DND-41 (cell line): ENCODE results near the gene FRMD7.

ENCODE experiments used
- ATAC-seq: fragments of 200-7000 bp; cut with Tn5 transposase; 3 replicates; pipeline ENCODE4 v1.9.1; 2021; ENCODE audit warnings: low read depth; ENCODE audit not compliant: insufficient read depth
- DNase-seq: peaks from one replicate; pipeline ENCODE4 v3.0.0-alpha.2; 2020
- H2AFZ ChIP-seq: 2 replicates; pipeline ENCODE4 v1.6.0; 2012; ENCODE audit warnings: low read depth, low read length
- H3K27ac ChIP-seq: 2 replicates; pipeline ENCODE4 v1.5.1; 2012; ENCODE audit warnings: low read length, inconsistent platforms
- H3K27me3 ChIP-seq: fragments of 200-600 bp; sonication (generic); 2 replicates; pipeline ENCODE4 v1.6.0; 2012; ENCODE audit warnings: low read length, mild to moderate bottlenecking, inconsistent platforms; ENCODE audit not compliant: insufficient read depth, poor library complexity
- H3K36me3 ChIP-seq: 2 replicates; pipeline ENCODE4 v1.5.1; 2012; ENCODE audit warnings: low read length, inconsistent platforms; ENCODE audit not compliant: insufficient read depth
- H3K4me1 ChIP-seq: 2 replicates; pipeline ENCODE4 v1.5.1; 2012; ENCODE audit warnings: mild to moderate bottlenecking, low read length; ENCODE audit not compliant: insufficient read depth
- H3K4me2 ChIP-seq: 2 replicates; pipeline ENCODE4 v1.6.0; 2012; ENCODE audit warnings: mild to moderate bottlenecking, moderate library complexity, low read length, inconsistent platforms; ENCODE audit not compliant: insufficient read depth
- H3K4me3 ChIP-seq, 2 experiments: fragments of 200-600 bp in 1 of 2; shearing (Covaris generic) in 1 of 2; 2 replicates each; pipeline ENCODE4 v1.5.1; 2012 to 2016; ENCODE audit warnings: inconsistent platforms in 2 of 2, low read length in 2 of 2, mild to moderate bottlenecking in 2 of 2, low read depth in 1 of 2, moderate library complexity in 1 of 2
- H3K79me2 ChIP-seq: 2 replicates; pipeline ENCODE4 v1.6.0; 2012; ENCODE audit warnings: low read length, inconsistent platforms; ENCODE audit not compliant: insufficient read depth
- H3K9ac ChIP-seq: 2 replicates; pipeline ENCODE4 v1.6.0; 2012; ENCODE audit warnings: low read depth, mild to moderate bottlenecking, inconsistent platforms, low read length, moderate library complexity
- H3K9me3 ChIP-seq: 2 replicates; pipeline ENCODE4 v1.5.1; 2012; ENCODE audit warnings: low read length, moderate library complexity, mild to moderate bottlenecking, inconsistent platforms; ENCODE audit not compliant: insufficient read depth, severe bottlenecking
- H4K20me1 ChIP-seq: 2 replicates; pipeline ENCODE4 v1.6.0; 2012; ENCODE audit warnings: low read length; ENCODE audit not compliant: insufficient read depth
- CTCF ChIP-seq: IDR thresholded peaks from 2 replicates; pipeline ENCODE4 v1.5.1; 2012; ENCODE audit warnings: borderline replicate concordance, low read length, moderate library complexity, mild to moderate bottlenecking; ENCODE audit not compliant: poor library complexity, severe bottlenecking; ENCODE audit errors: extremely low read depth
- EZH2 ChIP-seq: IDR thresholded peaks from 3 replicates; pipeline ENCODE4 v1.6.1; 2012; ENCODE audit warnings: borderline replicate concordance, low read depth, mild to moderate bottlenecking, moderate library complexity, low read length, inconsistent platforms; ENCODE audit not compliant: severe bottlenecking

Gene FRMD7

GRCh38 chrX:132086672-132087071, 41.1 kb downstream of the FRMD7 start:
- no peak overlapping the region for H2AFZ ChIP-seq
- H3K9me3 ChIP-seq: no peaks in the 10 kb centered on the region
- ATAC-seq (no peak), DNase-seq (no peak)
- no peak overlapping the region for H3K4me2 ChIP-seq
- TF ChIP-seq EZH2: no peak
- TF ChIP-seq CTCF: no peak
- H3K4me1 ChIP-seq: no peaks in the 10 kb centered on the region
- no peaks in the 10 kb centered on the region for H4K20me1 ChIP-seq
- no peak overlapping the region for H3K9ac ChIP-seq
- no peak overlapping the region for H3K4me3 ChIP-seq
- H3K27ac ChIP-seq: no peak overlapping the region
- no peaks in the 10 kb centered on the region for H3K36me3 ChIP-seq
- no peaks in the 10 kb centered on the region for H3K79me2 ChIP-seq
- H3K27me3 ChIP-seq: no peaks in the 10 kb centered on the region

DNA sequence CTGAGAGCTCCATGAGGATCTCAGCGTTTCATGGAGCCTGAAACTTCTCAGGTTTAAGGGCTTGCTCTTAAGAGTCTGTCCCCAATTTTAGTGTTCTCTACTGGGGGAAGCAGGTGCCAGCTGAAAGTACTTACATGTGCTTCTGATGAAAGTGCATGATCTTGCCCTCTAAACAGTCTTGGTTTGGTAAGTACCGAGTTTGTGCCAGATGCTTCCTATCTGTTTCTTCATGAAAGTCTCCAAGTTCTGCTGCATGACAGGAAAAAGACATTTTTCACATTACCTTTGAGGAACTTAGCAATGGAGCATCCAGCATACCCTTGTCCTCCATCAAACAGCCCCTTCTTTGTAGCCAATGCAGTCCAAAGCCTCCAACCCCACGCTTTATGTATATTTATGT, 42.0 kb downstream of the FRMD7 start:
- no peak for ATAC-seq
- Histone ChIP-seq H3K27ac (no peak overlapping the region), H3K4me2 (no peak overlapping the region), H3K4me1 (no peaks in the 10 kb centered on the region), H4K20me1 (no peaks in the 10 kb centered on the region), H3K79me2 (no peaks in the 10 kb centered on the region), H3K36me3 (no peaks in the 10 kb centered on the region), H3K4me3 (no peak overlapping the region), H3K9me3 (no peaks in the 10 kb centered on the region), H2AFZ (no peak overlapping the region), H3K9ac (no peak overlapping the region), H3K27me3 (no peaks in the 10 kb centered on the region)
- TF ChIP-seq EZH2 (no peak), CTCF (no peak)
- no peak for DNase-seq

- no peaks in the 10 kb centered on the region for H3K27me3 ChIP-seq
- no peak overlapping the region for H3K9ac ChIP-seq
- TF ChIP-seq CTCF: no peak
- no peak for TF ChIP-seq EZH2
- DNase-seq: no peak
- H3K27ac ChIP-seq: no peak overlapping the region
- no peaks in the 10 kb centered on the region for H4K20me1 ChIP-seq
- no peaks in the 10 kb centered on the region for H3K4me1 ChIP-seq
- no peak overlapping the region for H3K4me3 ChIP-seq
- peaks cover 14% of the 10 kb centered on the region; the same call in 1 of the 2 replicates for H3K36me3 ChIP-seq
- no peak overlapping the region for H3K4me2 ChIP-seq
- no peak for ATAC-seq
- H3K9me3 ChIP-seq: no peaks in the 10 kb centered on the region
- H3K79me2 ChIP-seq: no peaks in the 10 kb centered on the region
- H2AFZ ChIP-seq: no peak overlapping the region
These were observed 49.9 kb downstream of the FRMD7 start for GRCh38 chrX:132077912-132078311.

DNA sequence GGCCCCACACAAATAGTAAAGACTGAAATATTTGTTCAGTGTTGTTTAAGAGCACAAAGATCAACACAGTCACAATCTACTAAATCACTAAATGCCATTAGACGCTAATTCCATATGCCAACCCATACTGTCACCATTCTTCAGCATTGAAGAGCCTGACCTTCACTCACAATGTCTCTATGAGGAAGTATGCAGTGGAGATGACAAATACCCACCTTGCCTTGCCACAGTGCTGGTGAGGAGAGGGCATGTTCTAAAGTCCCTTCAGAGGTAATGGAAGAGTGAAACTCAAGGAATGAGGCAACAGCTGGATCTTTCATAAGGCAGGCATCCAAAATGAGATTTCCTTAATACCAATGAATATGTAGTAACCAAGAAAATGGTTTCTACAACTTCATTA, 50.4 kb downstream of the FRMD7 start:
- H3K79me2 ChIP-seq: no peaks in the 10 kb centered on the region
- H4K20me1 ChIP-seq: no peaks in the 10 kb centered on the region
- H3K4me1 ChIP-seq: no peaks in the 10 kb centered on the region
- H3K27ac ChIP-seq: no peak overlapping the region
- TF ChIP-seq EZH2 (no peak), CTCF (no peak)
- H3K9ac ChIP-seq: no peak overlapping the region
- no peak overlapping the region for H2AFZ ChIP-seq
- no peaks in the 10 kb centered on the region for H3K27me3 ChIP-seq
- H3K36me3 ChIP-seq: peaks cover 17% of the 10 kb centered on the region; the same call in 1 of the 2 replicates
- no peak overlapping the region for H3K4me3 ChIP-seq
- DNase-seq (no peak), ATAC-seq (no peak)
- H3K4me2 ChIP-seq: no peak overlapping the region
- H3K9me3 ChIP-seq: no peaks in the 10 kb centered on the region
